ENCODE measurements around the gene GULP1. TPM values are rescaled to one million over a fixed set of nuclear protein-coding genes. Genes with fewer than 3 reads are reported as not detected.

Gene GULP1
- total RNA-seq, 4 donors from 2014 or later, result 6.4 to 44.1 (median 25.4) TPM

- intact Hi-C loops (cut with DNase I; ENCODE audit: low total_unique reads) (no loop called here), in situ Hi-C loops (cut with MboI; ENCODE audit: low pct_ligation_motif_present in 1 of 4, low pct_unique_long_range_greater_than_20kb in 1 of 4, low sequenced_read_pairs in 3 of 4) (no loop called here)
- H3K27ac ChIP-seq, result no peak overlapping the region
- TF ChIP-seq EP300 (IDR thresholded peaks at IDR 0.05; ENCODE audit: low read depth), result no peak
- no peak for TF ChIP-seq CTCF (IDR thresholded peaks at IDR 0.05)
- no peak for TF ChIP-seq POLR2A (IDR thresholded peaks at IDR 0.05)
- no peak for TF ChIP-seq POLR2AphosphoS5 (IDR thresholded peaks at IDR 0.05)
- H3K27me3 ChIP-seq, result no peaks in the 10 kb centered on the region
- no peaks in the 10 kb centered on the region for H3K36me3 ChIP-seq
- DNase-seq, result no peak
- 69 to 70% methylated on average over 1 to 2 of the region's 2 CpGs for WGBS, 2 donors (ENCODE audit: low coverage in 1 of 2)
- no peak overlapping the region for H3K4me3 ChIP-seq
- no peaks in the 10 kb centered on the region for H3K9me3 ChIP-seq
- no peaks in the 10 kb centered on the region for H3K4me1 ChIP-seq
These were observed 133.6 kb downstream of the GULP1 start for GRCh38 chr2:188425266-188425665.

GRCh38 chr2:188426121-188426520 lies 134.4 kb downstream of the GULP1 start:
- no peaks in the 10 kb centered on the region for H3K27me3 ChIP-seq
- intact Hi-C loops (cut with DNase I; ENCODE audit: low total_unique reads) (no loop called here), in situ Hi-C loops (cut with MboI; ENCODE audit: low pct_ligation_motif_present in 1 of 4, low pct_unique_long_range_greater_than_20kb in 1 of 4, low sequenced_read_pairs in 3 of 4) (no loop called here)
- H3K36me3 ChIP-seq, result no peaks in the 10 kb centered on the region
- no peak for DNase-seq
- no peak for TF ChIP-seq EP300 (IDR thresholded peaks at IDR 0.05; ENCODE audit: low read depth)
- TF ChIP-seq CTCF (IDR thresholded peaks at IDR 0.05), result no peak
- no peak for TF ChIP-seq POLR2A (IDR thresholded peaks at IDR 0.05)
- TF ChIP-seq POLR2AphosphoS5 (IDR thresholded peaks at IDR 0.05), result no peak
- no peak overlapping the region for H3K4me3 ChIP-seq
- no peaks in the 10 kb centered on the region for H3K4me1 ChIP-seq
- no peaks in the 10 kb centered on the region for H3K9me3 ChIP-seq
- no peak overlapping the region for H3K27ac ChIP-seq
- 70 to 94% methylated on average over 2 of the region's 2 CpGs for WGBS, 2 donors (ENCODE audit: low coverage in 1 of 2)

GRCh38 chr2:188430705-188431104 lies 139.0 kb downstream of the GULP1 start:
- in situ Hi-C loops (cut with MboI; ENCODE audit: low pct_ligation_motif_present in 1 of 4, low pct_unique_long_range_greater_than_20kb in 1 of 4, low sequenced_read_pairs in 3 of 4) (no loop called here), intact Hi-C loops (cut with DNase I; ENCODE audit: low total_unique reads) (no loop called here)
- DNase-seq, result no peak
- no peaks in the 10 kb centered on the region for H3K4me1 ChIP-seq
- H3K4me3 ChIP-seq, result no peak overlapping the region
- H3K27ac ChIP-seq, result no peak overlapping the region
- H3K27me3 ChIP-seq, result no peaks in the 10 kb centered on the region
- no peaks in the 10 kb centered on the region for H3K9me3 ChIP-seq
- TF ChIP-seq CTCF (IDR thresholded peaks at IDR 0.05) (no peak), EP300 (IDR thresholded peaks at IDR 0.05; ENCODE audit: low read depth) (no peak), POLR2AphosphoS5 (IDR thresholded peaks at IDR 0.05) (no peak), POLR2A (IDR thresholded peaks at IDR 0.05) (no peak)
- WGBS, 2 donors (ENCODE audit: low coverage in 1 of 2), result 59 to 63% methylated on average over 1 of the region's 1 CpG
- no peaks in the 10 kb centered on the region for H3K36me3 ChIP-seq

GRCh38 chr2:188434018-188434417 lies 142.3 kb downstream of the GULP1 start:
- H3K36me3 ChIP-seq, result no peaks in the 10 kb centered on the region
- 90 to 93% methylated on average over 1 of the region's 1 CpG for WGBS, 2 donors (ENCODE audit: low coverage in 1 of 2)
- in situ Hi-C loops (cut with MboI; ENCODE audit: low pct_ligation_motif_present in 1 of 4, low pct_unique_long_range_greater_than_20kb in 1 of 4, low sequenced_read_pairs in 3 of 4) (no loop called here), intact Hi-C loops (cut with DNase I; ENCODE audit: low total_unique reads) (no loop called here)
- H3K9me3 ChIP-seq, result no peaks in the 10 kb centered on the region
- H3K4me1 ChIP-seq, result no peaks in the 10 kb centered on the region
- no peak overlapping the region for H3K27ac ChIP-seq
- no peak for DNase-seq
- no peak for TF ChIP-seq CTCF (IDR thresholded peaks at IDR 0.05)
- no peak for TF ChIP-seq POLR2AphosphoS5 (IDR thresholded peaks at IDR 0.05)
- TF ChIP-seq POLR2A (IDR thresholded peaks at IDR 0.05), result no peak
- no peak for TF ChIP-seq EP300 (IDR thresholded peaks at IDR 0.05; ENCODE audit: low read depth)
- no peak overlapping the region for H3K4me3 ChIP-seq
- H3K27me3 ChIP-seq, result no peaks in the 10 kb centered on the region
